DND-41 (cell line): ENCODE data around the gene SHANK3.

Experiments
- ATAC-seq: fragments of 200-7000 bp; cut with Tn5 transposase; 3 replicates; pipeline ENCODE4 v1.9.1; 2021; ENCODE audit warnings: low read depth; ENCODE audit not compliant: insufficient read depth
- DNase-seq: peaks from one replicate; pipeline ENCODE4 v3.0.0-alpha.2; 2020
- H2AFZ ChIP-seq: 2 replicates; pipeline ENCODE4 v1.6.0; 2012; ENCODE audit warnings: low read depth, low read length
- H3K27ac ChIP-seq: 2 replicates; pipeline ENCODE4 v1.5.1; 2012; ENCODE audit warnings: low read length, inconsistent platforms
- H3K27me3 ChIP-seq: fragments of 200-600 bp; sonication (generic); 2 replicates; pipeline ENCODE4 v1.6.0; 2012; ENCODE audit warnings: low read length, mild to moderate bottlenecking, inconsistent platforms; ENCODE audit not compliant: insufficient read depth, poor library complexity
- H3K36me3 ChIP-seq: 2 replicates; pipeline ENCODE4 v1.5.1; 2012; ENCODE audit warnings: low read length, inconsistent platforms; ENCODE audit not compliant: insufficient read depth
- H3K4me1 ChIP-seq: 2 replicates; pipeline ENCODE4 v1.5.1; 2012; ENCODE audit warnings: mild to moderate bottlenecking, low read length; ENCODE audit not compliant: insufficient read depth
- H3K4me2 ChIP-seq: 2 replicates; pipeline ENCODE4 v1.6.0; 2012; ENCODE audit warnings: mild to moderate bottlenecking, moderate library complexity, low read length, inconsistent platforms; ENCODE audit not compliant: insufficient read depth
- H3K4me3 ChIP-seq, 2 experiments: fragments of 200-600 bp in 1 of 2; shearing (Covaris generic) in 1 of 2; 2 replicates each; pipeline ENCODE4 v1.5.1; 2012 to 2016; ENCODE audit warnings: inconsistent platforms in 2 of 2, low read length in 2 of 2, mild to moderate bottlenecking in 2 of 2, low read depth in 1 of 2, moderate library complexity in 1 of 2
- H3K79me2 ChIP-seq: 2 replicates; pipeline ENCODE4 v1.6.0; 2012; ENCODE audit warnings: low read length, inconsistent platforms; ENCODE audit not compliant: insufficient read depth
- H3K9ac ChIP-seq: 2 replicates; pipeline ENCODE4 v1.6.0; 2012; ENCODE audit warnings: low read depth, mild to moderate bottlenecking, inconsistent platforms, low read length, moderate library complexity
- H3K9me3 ChIP-seq: 2 replicates; pipeline ENCODE4 v1.5.1; 2012; ENCODE audit warnings: low read length, moderate library complexity, mild to moderate bottlenecking, inconsistent platforms; ENCODE audit not compliant: insufficient read depth, severe bottlenecking
- H4K20me1 ChIP-seq: 2 replicates; pipeline ENCODE4 v1.6.0; 2012; ENCODE audit warnings: low read length; ENCODE audit not compliant: insufficient read depth
- CTCF ChIP-seq: IDR thresholded peaks from 2 replicates; pipeline ENCODE4 v1.5.1; 2012; ENCODE audit warnings: borderline replicate concordance, low read length, moderate library complexity, mild to moderate bottlenecking; ENCODE audit not compliant: poor library complexity, severe bottlenecking; ENCODE audit errors: extremely low read depth
- EZH2 ChIP-seq: IDR thresholded peaks from 3 replicates; pipeline ENCODE4 v1.6.1; 2012; ENCODE audit warnings: borderline replicate concordance, low read depth, mild to moderate bottlenecking, moderate library complexity, low read length, inconsistent platforms; ENCODE audit not compliant: severe bottlenecking

SHANK3 gene

GRCh38 chr22:50686794-50687193 lies 14.2 kb downstream of the SHANK3 start:
- no peak overlapping the region for H3K27ac ChIP-seq
- no peak overlapping the region for H3K9ac ChIP-seq
- ATAC-seq (no peak), DNase-seq (no peak)
- no peak overlapping the region for H3K4me2 ChIP-seq
- H3K9me3 ChIP-seq, result peaks cover 5% of the 10 kb centered on the region
- H3K4me1 ChIP-seq, result no peaks in the 10 kb centered on the region
- H2AFZ ChIP-seq, result no peak overlapping the region
- H3K36me3 ChIP-seq, result no peaks in the 10 kb centered on the region
- TF ChIP-seq CTCF, result no peak
- no peak for TF ChIP-seq EZH2
- H3K79me2 ChIP-seq, result no peaks in the 10 kb centered on the region
- no peak overlapping the region for H3K4me3 ChIP-seq
- H3K27me3 ChIP-seq, result no peaks in the 10 kb centered on the region
- no peaks in the 10 kb centered on the region; the same call in 1 of the 2 replicates for H4K20me1 ChIP-seq

GRCh38 chr22:50687829-50688228 lies 15.2 kb downstream of the SHANK3 start:
- no peak overlapping the region for H3K9ac ChIP-seq
- DNase-seq, result no peak
- no peak overlapping the region for H2AFZ ChIP-seq
- no peak overlapping the region for H3K4me3 ChIP-seq
- H3K27ac ChIP-seq, result no peak overlapping the region
- no peaks in the 10 kb centered on the region for H3K27me3 ChIP-seq
- no peaks in the 10 kb centered on the region for H3K79me2 ChIP-seq
- H3K4me1 ChIP-seq, result no peaks in the 10 kb centered on the region
- peaks cover 3% of the 10 kb centered on the region for H3K9me3 ChIP-seq
- H4K20me1 ChIP-seq, result no peaks in the 10 kb centered on the region; the same call in 1 of the 2 replicates
- no peak overlapping the region for H3K4me2 ChIP-seq
- ATAC-seq, result no peak
- no peak for TF ChIP-seq CTCF
- no peaks in the 10 kb centered on the region for H3K36me3 ChIP-seq

- H3K4me3 ChIP-seq, result no peak overlapping the region
- ATAC-seq (no peak), DNase-seq (no peak)
- H2AFZ ChIP-seq, result no peak overlapping the region
- no peaks in the 10 kb centered on the region for H3K36me3 ChIP-seq
- no peaks in the 10 kb centered on the region for H3K9me3 ChIP-seq
- no peak overlapping the region for H3K27ac ChIP-seq
- no peak for TF ChIP-seq EZH2
- no peak for TF ChIP-seq CTCF
- no peaks in the 10 kb centered on the region for H3K4me1 ChIP-seq
- no peak overlapping the region for H3K4me2 ChIP-seq
- no peaks in the 10 kb centered on the region for H3K79me2 ChIP-seq
- H3K9ac ChIP-seq, result no peak overlapping the region
- no peaks in the 10 kb centered on the region for H3K27me3 ChIP-seq
- H4K20me1 ChIP-seq, result no peaks in the 10 kb centered on the region; the same call in 1 of the 2 replicates
Observed at GRCh38 chr22:50688448-50688847, 15.8 kb downstream of the SHANK3 start.

GRCh38 chr22:50691521-50691920 lies 18.9 kb downstream of the SHANK3 start:
- ATAC-seq (no peak), DNase-seq (peak; percentile 27)
- H3K27ac ChIP-seq, result no peak overlapping the region
- H2AFZ ChIP-seq, result no peak overlapping the region
- no peaks in the 10 kb centered on the region for H3K4me1 ChIP-seq
- no peak overlapping the region for H3K4me3 ChIP-seq
- no peaks in the 10 kb centered on the region for H3K36me3 ChIP-seq
- H3K79me2 ChIP-seq, result no peaks in the 10 kb centered on the region
- H3K4me2 ChIP-seq, result no peak overlapping the region
- H3K27me3 ChIP-seq, result no peaks in the 10 kb centered on the region
- peak; percentile 70 for TF ChIP-seq CTCF
- TF ChIP-seq EZH2, result no peak
- no peaks in the 10 kb centered on the region for H3K9me3 ChIP-seq
- H4K20me1 ChIP-seq, result no peaks in the 10 kb centered on the region; the same call in 1 of the 2 replicates
- no peak overlapping the region for H3K9ac ChIP-seq
